H9 (cell line): Measurements from ENCODE around the gene DMD. TPM values are rescaled to one million over a fixed set of nuclear protein-coding genes. Genes with fewer than 3 reads are reported as not detected.

ENCODE experiments used
- DNase-seq: peaks from one replicate; pipeline ENCODE4 v3.0.0-alpha.2; 2017
- H2AFZ ChIP-seq: one replicate; pipeline ENCODE4 v1.6.1; 2013; ENCODE audit warnings: mild to moderate bottlenecking, low read length, control low read depth, moderate library complexity
- H2AK5ac ChIP-seq: 2 replicates; pipeline ENCODE4 v1.6.1; 2013; ENCODE audit warnings: low read length, control low read depth, mixed read lengths; ENCODE audit not compliant: insufficient read length
- H2BK120ac ChIP-seq: one replicate; pipeline ENCODE4 v1.6.1; 2013; ENCODE audit warnings: low read depth, mild to moderate bottlenecking, low read length, control low read depth, inconsistent platforms; ENCODE audit not compliant: poor library complexity, severe bottlenecking
- H2BK12ac ChIP-seq: 2 replicates; pipeline ENCODE4 v1.6.1; 2013; ENCODE audit warnings: low read length, control low read depth, mixed read lengths, low read depth; ENCODE audit not compliant: insufficient read length
- H2BK15ac ChIP-seq: 2 replicates; pipeline ENCODE4 v1.6.1; 2013; ENCODE audit warnings: low read depth, low read length, control low read depth
- H2BK20ac ChIP-seq: one replicate; pipeline ENCODE4 v1.6.1; 2013; ENCODE audit warnings: low read depth, mild to moderate bottlenecking, low read length, control low read depth, inconsistent platforms; ENCODE audit not compliant: poor library complexity, severe bottlenecking
- H2BK5ac ChIP-seq: 2 replicates; pipeline ENCODE4 v1.6.1; 2013; ENCODE audit warnings: low read length, control low read depth, mixed read lengths; ENCODE audit not compliant: insufficient read length
- H3K14ac ChIP-seq: 2 replicates; pipeline ENCODE4 v1.6.1; 2013; ENCODE audit warnings: low read length, control low read depth; ENCODE audit not compliant: insufficient read depth
- H3K18ac ChIP-seq: 2 replicates; pipeline ENCODE4 v1.6.1; 2013; ENCODE audit warnings: low read depth, mild to moderate bottlenecking, mixed read lengths, low read length, control low read depth; ENCODE audit not compliant: insufficient read length
- H3K23ac ChIP-seq: 2 replicates; pipeline ENCODE4 v1.6.1; 2013; ENCODE audit warnings: low read length, control low read depth, mixed read lengths, low read depth; ENCODE audit not compliant: insufficient read length
- H3K23me2 ChIP-seq: 2 replicates; pipeline ENCODE4 v1.6.1; 2013; ENCODE audit warnings: low read depth, mild to moderate bottlenecking, mixed read lengths, low read length, control low read depth; ENCODE audit not compliant: insufficient read length, poor library complexity, severe bottlenecking
- H3K27ac ChIP-seq: 2 replicates; pipeline ENCODE4 v1.5.1; 2013; ENCODE audit warnings: low read length, control low read depth, mixed read lengths, low read depth; ENCODE audit not compliant: insufficient read length
- H3K27me3 ChIP-seq: 2 replicates; pipeline ENCODE4 v1.6.1; 2013; ENCODE audit warnings: low read length, control low read depth, inconsistent platforms; ENCODE audit not compliant: insufficient read depth
- H3K4ac ChIP-seq: 2 replicates; pipeline ENCODE4 v1.6.1; 2013; ENCODE audit warnings: low read depth, mild to moderate bottlenecking, control low read depth, inconsistent platforms, low read length, moderate library complexity
- H3K4me1 ChIP-seq: 2 replicates; pipeline ENCODE4 v1.6.1; 2013; ENCODE audit warnings: low read length, control low read depth, inconsistent platforms; ENCODE audit not compliant: insufficient read depth
- H3K4me2 ChIP-seq: 2 replicates; pipeline ENCODE4 v1.6.1; 2013; ENCODE audit warnings: low read length, control low read depth, mixed read lengths; ENCODE audit not compliant: insufficient read length, insufficient read depth
- H3K56ac ChIP-seq: 2 replicates; pipeline ENCODE4 v1.6.1; 2013; ENCODE audit warnings: low read depth, mild to moderate bottlenecking, mixed read lengths, low read length, control low read depth; ENCODE audit not compliant: insufficient read length
- H3K79me1 ChIP-seq: 2 replicates; pipeline ENCODE4 v1.6.1; 2013; ENCODE audit warnings: low read depth, mild to moderate bottlenecking, moderate library complexity, low read length, control low read depth, inconsistent platforms; ENCODE audit not compliant: insufficient read depth, poor library complexity, severe bottlenecking
- H3K79me2 ChIP-seq: 2 replicates; pipeline ENCODE4 v1.6.1; 2013; ENCODE audit warnings: low read length, control low read depth, inconsistent platforms; ENCODE audit not compliant: insufficient read depth
- H3K9ac ChIP-seq: 2 replicates; pipeline ENCODE4 v1.6.1; 2013; ENCODE audit warnings: low read length, control low read depth, mixed read lengths; ENCODE audit not compliant: insufficient read length; ENCODE audit errors: extremely low read depth
- H3K9me3 ChIP-seq: one replicate; pipeline ENCODE4 v1.6.1; 2013; ENCODE audit warnings: low read depth, low read length, inconsistent platforms; ENCODE audit not compliant: control insufficient read depth
- H3T11ph ChIP-seq: one replicate; pipeline ENCODE4 v1.6.1; 2013; ENCODE audit warnings: mild to moderate bottlenecking, low read length, control low read depth, inconsistent platforms
- H4K20me1 ChIP-seq: one replicate; pipeline ENCODE4 v1.6.1; 2013; ENCODE audit not compliant: control insufficient read depth, insufficient read length, insufficient read depth
- H4K5ac ChIP-seq: 2 replicates; pipeline ENCODE4 v1.6.1; 2013; ENCODE audit warnings: low read depth, mild to moderate bottlenecking, mixed read lengths, low read length, control low read depth; ENCODE audit not compliant: insufficient read length
- H4K8ac ChIP-seq: replicated peaks from 2 replicates; pipeline ENCODE4 v1.6.1; 2013; ENCODE audit warnings: low read length, control low read depth, mixed read lengths, low read depth; ENCODE audit not compliant: insufficient read length
- H4K91ac ChIP-seq: 2 replicates; pipeline ENCODE4 v1.6.1; 2013; ENCODE audit warnings: low read depth, mild to moderate bottlenecking, moderate library complexity, mixed read lengths, low read length, control low read depth; ENCODE audit not compliant: insufficient read length
- H3K27ac Mint-ChIP-seq, 3 experiments: 2 replicates in 2 of 3; 3 replicates in 1 of 3; pipeline ENCODE4 v1.8.0; 2020 to 2021; ENCODE audit warnings: mixed read lengths in 3 of 3, mild to moderate bottlenecking in 1 of 3, moderate library complexity in 1 of 3
- H3K27me3 Mint-ChIP-seq: 2 replicates; pipeline ENCODE4 v1.8.0; 2021; ENCODE audit warnings: low read depth, mild to moderate bottlenecking, moderate library complexity, mixed read lengths
- H3K36me3 Mint-ChIP-seq, 3 experiments: 2 replicates in 2 of 3; 3 replicates in 1 of 3; pipeline ENCODE4 v1.8.0; 2020 to 2021; ENCODE audit warnings: low read depth in 3 of 3, mixed read lengths in 3 of 3; ENCODE audit not compliant: insufficient read depth in 1 of 3
- H3K4me1 Mint-ChIP-seq, 2 experiments: 2 replicates each; pipeline ENCODE4 v1.8.0; 2020; ENCODE audit warnings: mixed read lengths in 2 of 2
- H3K4me3 Mint-ChIP-seq, 2 experiments: 2 replicates in 1 of 2; 3 replicates in 1 of 2; pipeline ENCODE4 v1.8.0; 2020 to 2021; ENCODE audit warnings: mild to moderate bottlenecking in 2 of 2, mixed read lengths in 2 of 2, moderate library complexity in 1 of 2
- H3K9me3 Mint-ChIP-seq, 2 experiments: 2 replicates in 1 of 2; 3 replicates in 1 of 2; pipeline ENCODE4 v1.8.0; 2020; ENCODE audit warnings: mild to moderate bottlenecking in 2 of 2, mixed read lengths in 2 of 2, moderate library complexity in 1 of 2
- WGBS: extraction: QIAGEN DNeasy Blood & Tissue Kit; methylation state at CpG from one replicate; pipeline ENCODE4 v1.1.7; 2013; ENCODE audit warnings: missing lambda C conversion rate, low lambda C conversion rate, mixed read lengths; ENCODE audit not compliant: insufficient read length; ENCODE audit errors: extremely low coverage; 5-methylcytosine and 5-hydroxymethylcytosine counted together
- total RNA-seq: library from RNA; stranded (reverse); gene quantifications from 2 replicates; pipeline ENCODE4 v1.2.1, GENCODE V29; 2021
- TF ChIP-seq, protein P1 (sequence below): fragments of 200-600 bp; sonication (generic); conservative IDR thresholded peaks from 3 replicates; pipeline ENCODE4 v1.8.0; 2021; ENCODE audit warnings: antibody characterized with exemption, mild to moderate bottlenecking

Gene DMD
- total RNA-seq, 1 experiment from 2014 or later, result 3.8 TPM

DNA sequence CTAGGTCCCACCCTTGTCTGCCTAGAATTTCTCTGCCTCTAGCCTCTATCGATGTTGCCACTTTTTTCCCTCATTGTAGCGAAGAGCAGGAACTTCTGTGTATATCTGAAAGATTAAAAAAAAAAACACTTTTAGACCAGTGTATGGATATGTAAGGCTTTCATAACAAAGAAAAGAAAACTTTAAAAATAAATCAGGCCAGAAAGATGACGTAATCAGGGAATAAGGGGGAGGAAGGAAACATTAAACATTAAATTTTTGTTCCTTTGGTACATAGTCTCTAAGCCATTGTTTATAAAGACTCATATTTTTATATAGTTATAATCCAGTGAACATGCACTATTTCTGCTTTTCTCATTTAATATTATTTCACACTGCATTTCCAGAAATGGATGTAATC, 2113.3 kb downstream of the DMD start:
- Histone ChIP-seq H2BK20ac (no peak overlapping the region), H2BK12ac (no peak overlapping the region), H2BK120ac (no peak overlapping the region), H3K9ac (no peak overlapping the region), H2BK5ac (no peak overlapping the region), H3K23me2 (no peaks in the 10 kb centered on the region), H2BK15ac (no peak overlapping the region), H2AFZ (no peak overlapping the region), H3K9me3 (no peaks in the 10 kb centered on the region), H3K79me1 (no peaks in the 10 kb centered on the region), H2AK5ac (no peak overlapping the region), H3K27me3 (no peaks in the 10 kb centered on the region), H4K8ac (no peak overlapping the region), H3K79me2 (no peaks in the 10 kb centered on the region), H4K5ac (no peak overlapping the region), H3K4me2 (no peak overlapping the region), H4K20me1 (no peaks in the 10 kb centered on the region), H3K56ac (no peak overlapping the region), H4K91ac (no peak overlapping the region), H3K23ac (no peak overlapping the region), H3K4me1 (no peaks in the 10 kb centered on the region), H3K18ac (no peak overlapping the region), H3K27ac (no peak overlapping the region), H3K14ac (no peak overlapping the region), H3T11ph (no peak overlapping the region), H3K4ac (no peak overlapping the region)
- TF ChIP-seq, protein P1, sequence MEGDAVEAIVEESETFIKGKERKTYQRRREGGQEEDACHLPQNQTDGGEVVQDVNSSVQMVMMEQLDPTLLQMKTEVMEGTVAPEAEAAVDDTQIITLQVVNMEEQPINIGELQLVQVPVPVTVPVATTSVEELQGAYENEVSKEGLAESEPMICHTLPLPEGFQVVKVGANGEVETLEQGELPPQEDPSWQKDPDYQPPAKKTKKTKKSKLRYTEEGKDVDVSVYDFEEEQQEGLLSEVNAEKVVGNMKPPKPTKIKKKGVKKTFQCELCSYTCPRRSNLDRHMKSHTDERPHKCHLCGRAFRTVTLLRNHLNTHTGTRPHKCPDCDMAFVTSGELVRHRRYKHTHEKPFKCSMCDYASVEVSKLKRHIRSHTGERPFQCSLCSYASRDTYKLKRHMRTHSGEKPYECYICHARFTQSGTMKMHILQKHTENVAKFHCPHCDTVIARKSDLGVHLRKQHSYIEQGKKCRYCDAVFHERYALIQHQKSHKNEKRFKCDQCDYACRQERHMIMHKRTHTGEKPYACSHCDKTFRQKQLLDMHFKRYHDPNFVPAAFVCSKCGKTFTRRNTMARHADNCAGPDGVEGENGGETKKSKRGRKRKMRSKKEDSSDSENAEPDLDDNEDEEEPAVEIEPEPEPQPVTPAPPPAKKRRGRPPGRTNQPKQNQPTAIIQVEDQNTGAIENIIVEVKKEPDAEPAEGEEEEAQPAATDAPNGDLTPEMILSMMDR, result no peak
- no CpG with 5 or more reads among the region's 3 CpGs for WGBS
- H3K9me3 Mint-ChIP-seq, result peaks cover 61 to 74% of the 10 kb centered on the region in 2 experiments
- H3K36me3 Mint-ChIP-seq, result peaks cover 4 to 9% (median 5%) of the 10 kb centered on the region in 3 experiments; a peak in 4 of 7 replicates
- no peaks in the 10 kb centered on the region; the same call in 1 of the 2 replicates for H3K27me3 Mint-ChIP-seq
- DNase-seq, result no peak
- H3K4me1 Mint-ChIP-seq, result no peaks in the 10 kb centered on the region
- no peak overlapping the region for H3K27ac Mint-ChIP-seq
- H3K4me3 Mint-ChIP-seq, result no peak overlapping the region
